Liver (tissue), 3 donors: ENCODE measurements around the gene BTBD9.

Experiments used
- EGR1 ChIP-seq, 2 donors: IDR thresholded peaks; 2 replicates each; pipeline ENCODE4 v1.6.1; 2016 to 2018; ENCODE audit warnings: antibody characterized with exemption in 2 of 2, low read depth in 2 of 2
- FOXA2 ChIP-seq: IDR thresholded peaks from 2 replicates; pipeline ENCODE4 v1.6.1; 2016; ENCODE audit warnings: antibody characterized with exemption
- GABPA ChIP-seq, 2 donors: IDR thresholded peaks in 1 of 2; conservative IDR thresholded peaks in 1 of 2; 2 replicates each; pipeline ENCODE4 v1.6.1; 2016; ENCODE audit warnings: antibody characterized with exemption in 2 of 2, mild to moderate bottlenecking in 1 of 2, moderate library complexity in 1 of 2
- JUND ChIP-seq, 2 donors: IDR thresholded peaks; 2 replicates each; pipeline ENCODE4 v1.6.1; 2016; ENCODE audit warnings: antibody characterized with exemption in 2 of 2
- NR2F2 ChIP-seq: IDR thresholded peaks from 2 replicates; pipeline ENCODE4 v1.6.1; 2016; ENCODE audit warnings: antibody characterized with exemption
- RAD21 ChIP-seq, 2 donors: IDR thresholded peaks; 2 replicates each; pipeline ENCODE4 v1.6.1; 2016; ENCODE audit warnings: antibody characterized with exemption in 2 of 2, mild to moderate bottlenecking in 2 of 2
- RXRA ChIP-seq, 2 donors: IDR thresholded peaks; 2 replicates each; pipeline ENCODE4 v1.6.1; 2017 to 2018; ENCODE audit warnings: antibody characterized with exemption in 2 of 2, mild to moderate bottlenecking in 1 of 2
- SP1 ChIP-seq: IDR thresholded peaks from 2 replicates; pipeline ENCODE4 v1.6.1; 2018; ENCODE audit warnings: antibody characterized with exemption, mild to moderate bottlenecking
- TAF1 ChIP-seq: conservative IDR thresholded peaks from 2 replicates; pipeline ENCODE4 v1.6.1; 2016; ENCODE audit warnings: antibody characterized with exemption, mild to moderate bottlenecking
- YY1 ChIP-seq: IDR thresholded peaks from 2 replicates; pipeline ENCODE4 v1.6.1; 2016; ENCODE audit warnings: antibody characterized with exemption, mild to moderate bottlenecking
- TF ChIP-seq, protein P1 (sequence below): fragments of 150-350 bp; IDR thresholded peaks from 2 replicates; pipeline ENCODE4 v1.5.1; 2017; ENCODE audit warnings: improper control_type of control experiment, low read depth, low read length; ENCODE audit not compliant: missing input control
- TF ChIP-seq, protein P2 (sequence below): IDR thresholded peaks from 2 replicates; pipeline ENCODE4 v1.6.1; 2016; ENCODE audit warnings: antibody characterized with exemption
- TF ChIP-seq, protein P3 (sequence below): IDR thresholded peaks from 2 replicates; pipeline ENCODE4 v1.6.1; 2016; ENCODE audit warnings: antibody characterized with exemption
- TF ChIP-seq, protein P4 (sequence below): IDR thresholded peaks from 2 replicates; pipeline ENCODE4 v1.6.1; 2016; ENCODE audit warnings: antibody characterized with exemption
- donor health status: healthy.
- donor health status: healthy.

DNA sequence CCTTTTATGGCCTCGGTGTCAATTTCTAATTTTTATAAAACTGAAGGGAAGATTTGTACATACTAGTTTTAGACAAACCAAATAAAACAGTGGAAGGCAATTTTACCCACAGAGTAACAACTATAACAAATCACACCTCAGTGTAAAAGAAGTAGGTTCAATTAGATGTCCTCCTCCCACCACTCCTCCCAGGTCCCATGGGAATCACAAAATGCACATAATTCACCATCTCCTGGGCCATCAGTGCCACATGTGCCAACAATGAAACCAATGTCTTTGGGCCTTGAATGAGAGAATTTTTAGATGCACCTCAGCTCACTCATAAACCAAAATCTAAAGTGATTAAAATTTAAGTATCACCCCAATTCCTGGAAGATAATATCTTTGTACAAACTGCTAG lies 267.8 kb downstream of the BTBD9 start:
- TF ChIP-seq RAD21 (IDR thresholded peaks at IDR 0.05) (no peak), SP1 (no peak), NR2F2 (no peak), EGR1 (IDR thresholded peaks at IDR 0.05; ENCODE audit: low read depth in 2 of 2) (no peak), GABPA (IDR thresholded peaks at IDR 0.05 in 1 of 2, conservative IDR thresholded peaks at IDR 0.05 in 1 of 2) (no peak), TAF1 (no peak), JUND (IDR thresholded peaks at IDR 0.05) (no peak), RXRA (IDR thresholded peaks at IDR 0.05) (no peak), YY1 (no peak), FOXA2 (no peak)
- TF ChIP-seq, protein P1, sequence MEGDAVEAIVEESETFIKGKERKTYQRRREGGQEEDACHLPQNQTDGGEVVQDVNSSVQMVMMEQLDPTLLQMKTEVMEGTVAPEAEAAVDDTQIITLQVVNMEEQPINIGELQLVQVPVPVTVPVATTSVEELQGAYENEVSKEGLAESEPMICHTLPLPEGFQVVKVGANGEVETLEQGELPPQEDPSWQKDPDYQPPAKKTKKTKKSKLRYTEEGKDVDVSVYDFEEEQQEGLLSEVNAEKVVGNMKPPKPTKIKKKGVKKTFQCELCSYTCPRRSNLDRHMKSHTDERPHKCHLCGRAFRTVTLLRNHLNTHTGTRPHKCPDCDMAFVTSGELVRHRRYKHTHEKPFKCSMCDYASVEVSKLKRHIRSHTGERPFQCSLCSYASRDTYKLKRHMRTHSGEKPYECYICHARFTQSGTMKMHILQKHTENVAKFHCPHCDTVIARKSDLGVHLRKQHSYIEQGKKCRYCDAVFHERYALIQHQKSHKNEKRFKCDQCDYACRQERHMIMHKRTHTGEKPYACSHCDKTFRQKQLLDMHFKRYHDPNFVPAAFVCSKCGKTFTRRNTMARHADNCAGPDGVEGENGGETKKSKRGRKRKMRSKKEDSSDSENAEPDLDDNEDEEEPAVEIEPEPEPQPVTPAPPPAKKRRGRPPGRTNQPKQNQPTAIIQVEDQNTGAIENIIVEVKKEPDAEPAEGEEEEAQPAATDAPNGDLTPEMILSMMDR = no peak
- TF ChIP-seq, protein P2, sequence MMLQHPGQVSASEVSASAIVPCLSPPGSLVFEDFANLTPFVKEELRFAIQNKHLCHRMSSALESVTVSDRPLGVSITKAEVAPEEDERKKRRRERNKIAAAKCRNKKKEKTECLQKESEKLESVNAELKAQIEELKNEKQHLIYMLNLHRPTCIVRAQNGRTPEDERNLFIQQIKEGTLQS = no peak
- TF ChIP-seq, protein P3, sequence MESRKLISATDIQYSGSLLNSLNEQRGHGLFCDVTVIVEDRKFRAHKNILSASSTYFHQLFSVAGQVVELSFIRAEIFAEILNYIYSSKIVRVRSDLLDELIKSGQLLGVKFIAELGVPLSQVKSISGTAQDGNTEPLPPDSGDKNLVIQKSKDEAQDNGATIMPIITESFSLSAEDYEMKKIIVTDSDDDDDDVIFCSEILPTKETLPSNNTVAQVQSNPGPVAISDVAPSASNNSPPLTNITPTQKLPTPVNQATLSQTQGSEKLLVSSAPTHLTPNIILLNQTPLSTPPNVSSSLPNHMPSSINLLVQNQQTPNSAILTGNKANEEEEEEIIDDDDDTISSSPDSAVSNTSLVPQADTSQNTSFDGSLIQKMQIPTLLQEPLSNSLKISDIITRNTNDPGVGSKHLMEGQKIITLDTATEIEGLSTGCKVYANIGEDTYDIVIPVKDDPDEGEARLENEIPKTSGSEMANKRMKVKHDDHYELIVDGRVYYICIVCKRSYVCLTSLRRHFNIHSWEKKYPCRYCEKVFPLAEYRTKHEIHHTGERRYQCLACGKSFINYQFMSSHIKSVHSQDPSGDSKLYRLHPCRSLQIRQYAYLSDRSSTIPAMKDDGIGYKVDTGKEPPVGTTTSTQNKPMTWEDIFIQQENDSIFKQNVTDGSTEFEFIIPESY = no peak
- TF ChIP-seq, protein P4, sequence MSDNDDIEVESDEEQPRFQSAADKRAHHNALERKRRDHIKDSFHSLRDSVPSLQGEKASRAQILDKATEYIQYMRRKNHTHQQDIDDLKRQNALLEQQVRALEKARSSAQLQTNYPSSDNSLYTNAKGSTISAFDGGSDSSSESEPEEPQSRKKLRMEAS = no peak
